ENCODE results near the gene MARK3.

The MARK3 gene

DNA sequence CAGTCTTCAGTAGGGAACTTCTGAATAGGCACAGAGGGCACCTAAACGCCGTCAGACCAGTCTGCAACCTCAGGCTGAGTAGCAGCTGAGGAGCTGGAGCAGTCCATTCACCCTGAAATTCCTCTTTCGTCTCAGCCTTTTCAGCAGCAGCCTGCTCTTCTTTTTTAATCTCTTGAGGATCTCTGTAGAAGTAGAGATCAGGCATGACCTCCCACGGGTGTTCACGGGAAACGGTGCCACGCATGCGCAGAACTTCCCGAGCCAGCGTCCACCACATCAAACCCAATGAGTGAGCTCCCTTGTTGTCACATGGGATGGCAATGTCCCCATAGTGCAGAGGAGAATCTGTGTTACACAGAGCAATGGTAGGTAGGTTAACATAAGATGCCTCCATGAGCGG, 11.1 kb upstream of the MARK3 start:
- Histone ChIP-seq H2AFZ (ENCODE audit: low read depth) (no peak overlapping the region), H3K4me2 (no peak overlapping the region), H3K9ac (no peak overlapping the region), H3K36me3 (ENCODE audit: insufficient read depth) (no peaks in the 10 kb centered on the region), H4K20me1 (ENCODE audit: insufficient read depth) (no peaks in the 10 kb centered on the region), H3K27me3 (ENCODE audit: insufficient read depth, low read depth) (no peaks in the 10 kb centered on the region), H3K79me2 (ENCODE audit: insufficient read depth, low read depth) (no peaks in the 10 kb centered on the region), H3K4me3 (IDR thresholded peaks at IDR 0.05; ENCODE audit: insufficient read depth, low read depth, low read length) (no peak overlapping the region), H3K4me1 (ENCODE audit: low read depth, poor library complexity, severe bottlenecking) (no peaks in the 10 kb centered on the region), H3K27ac (no peak overlapping the region)
- TF ChIP-seq CTCF (conservative IDR thresholded peaks at IDR 0.05; ENCODE audit: low read depth, low read length), result no peak

DNA sequence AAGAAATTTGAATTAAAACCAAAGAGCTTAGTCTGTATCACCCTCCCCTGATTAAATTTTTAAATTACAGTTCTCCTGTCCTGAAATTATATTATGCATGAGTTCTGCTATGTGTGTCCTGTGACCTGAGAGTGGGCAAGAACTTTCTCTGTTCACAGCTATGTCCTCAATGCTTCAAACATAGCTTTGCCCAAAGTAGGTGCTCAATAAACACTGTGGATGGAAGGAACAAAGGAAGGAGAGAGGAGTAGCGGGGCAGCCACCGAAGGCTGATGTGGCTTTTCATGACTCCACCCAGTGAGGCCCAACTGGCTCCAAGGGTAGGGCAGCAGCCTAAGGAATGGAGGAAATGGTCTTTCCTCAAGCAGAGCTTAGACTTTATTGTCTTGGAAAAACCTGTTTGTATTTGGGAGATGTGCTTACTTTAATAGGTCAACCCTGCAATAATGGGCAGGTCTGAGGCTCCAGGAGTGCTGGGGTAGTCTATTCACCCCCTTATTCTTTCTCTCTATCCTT, 7.6 kb upstream of the MARK3 start:
- Histone ChIP-seq H3K79me2 (ENCODE audit: insufficient read depth, low read depth) (no peaks in the 10 kb centered on the region), H3K27ac (no peak overlapping the region), H3K4me3 (IDR thresholded peaks at IDR 0.05; ENCODE audit: insufficient read depth, low read depth, low read length) (no peak overlapping the region), H3K9ac (no peak overlapping the region), H3K4me2 (no peak overlapping the region), H3K36me3 (ENCODE audit: insufficient read depth) (no peaks in the 10 kb centered on the region), H2AFZ (ENCODE audit: low read depth) (no peak overlapping the region), H3K27me3 (ENCODE audit: insufficient read depth, low read depth) (no peaks in the 10 kb centered on the region), H4K20me1 (ENCODE audit: insufficient read depth) (no peaks in the 10 kb centered on the region), H3K4me1 (ENCODE audit: low read depth, poor library complexity, severe bottlenecking) (peaks cover 8% of the 10 kb centered on the region)
- no peak for TF ChIP-seq CTCF (conservative IDR thresholded peaks at IDR 0.05; ENCODE audit: low read depth, low read length)

- Histone ChIP-seq H3K27ac (no peak overlapping the region), H2AFZ (ENCODE audit: low read depth) (no peak overlapping the region), H3K27me3 (ENCODE audit: insufficient read depth, low read depth) (no peaks in the 10 kb centered on the region), H3K9ac (no peak overlapping the region), H3K36me3 (ENCODE audit: insufficient read depth) (no peaks in the 10 kb centered on the region), H3K4me3 (IDR thresholded peaks at IDR 0.05; ENCODE audit: insufficient read depth, low read depth, low read length) (no peak overlapping the region), H3K4me2 (no peak overlapping the region), H3K79me2 (ENCODE audit: insufficient read depth, low read depth) (no peaks in the 10 kb centered on the region), H4K20me1 (ENCODE audit: insufficient read depth) (no peaks in the 10 kb centered on the region), H3K4me1 (ENCODE audit: low read depth, poor library complexity, severe bottlenecking) (peaks cover 14% of the 10 kb centered on the region)
- no peak for TF ChIP-seq CTCF (conservative IDR thresholded peaks at IDR 0.05; ENCODE audit: low read depth, low read length)
Observed at GRCh38 chr14:103378038-103378854, 7.0 kb upstream of the MARK3 start.

GRCh38 chr14:103380719-103381377, 4.4 kb upstream of the MARK3 start:
- Histone ChIP-seq H2AFZ (ENCODE audit: low read depth) (no peak overlapping the region), H3K79me2 (ENCODE audit: insufficient read depth, low read depth) (peaks cover 6% of the 10 kb centered on the region; the same call in 1 of the 2 replicates), H3K4me1 (ENCODE audit: low read depth, poor library complexity, severe bottlenecking) (peaks cover 26% of the 10 kb centered on the region), H3K4me2 (no peak overlapping the region), H3K27ac (no peak overlapping the region), H3K36me3 (ENCODE audit: insufficient read depth) (no peaks in the 10 kb centered on the region), H3K27me3 (ENCODE audit: insufficient read depth, low read depth) (no peaks in the 10 kb centered on the region), H3K9ac (no peak overlapping the region), H4K20me1 (ENCODE audit: insufficient read depth) (no peaks in the 10 kb centered on the region), H3K4me3 (IDR thresholded peaks at IDR 0.05; ENCODE audit: insufficient read depth, low read depth, low read length) (no peak overlapping the region)
- no peak for TF ChIP-seq CTCF (conservative IDR thresholded peaks at IDR 0.05; ENCODE audit: low read depth, low read length)

Measured in KMS-11 (cell line).